Fibroblast of skin of back (primary cell): ENCODE measurements around the gene SETBP1.

Experiments
- DNase-seq: peaks from one replicate; pipeline ENCODE4 v3.0.0-alpha.2; 2013

Gene SETBP1

GRCh38 chr18:44842588-44843412 is 162.1 kb downstream of the SETBP1 start:
- DNase-seq, result no peak

GRCh38 chr18:44844486-44844885 is 163.8 kb downstream of the SETBP1 start:
- no peak for DNase-seq

GRCh38 chr18:44846450-44846849 is 165.8 kb downstream of the SETBP1 start:
- no peak for DNase-seq

GRCh38 chr18:44848644-44849335 is 168.1 kb downstream of the SETBP1 start:
- DNase-seq, result no peak

GRCh38 chr18:44849361-44849760 is 168.7 kb downstream of the SETBP1 start:
- DNase-seq, result no peak

GRCh38 chr18:44850001-44850400 is 169.3 kb downstream of the SETBP1 start:
- DNase-seq, result peak; percentile 35

- DNase-seq, result no peak
Observed at GRCh38 chr18:44851856-44852621, 171.4 kb downstream of the SETBP1 start.

- DNase-seq, result no peak
Observed at GRCh38 chr18:44852818-44853217, 172.1 kb downstream of the SETBP1 start.

- DNase-seq, result no peak
Observed at GRCh38 chr18:44853430-44853829, 172.7 kb downstream of the SETBP1 start.

GRCh38 chr18:44855681-44856080 is 175.0 kb downstream of the SETBP1 start:
- no peak for DNase-seq

GRCh38 chr18:44856157-44856556 is 175.5 kb downstream of the SETBP1 start:
- DNase-seq, result no peak

- no peak for DNase-seq
Observed at GRCh38 chr18:44857081-44857480, 176.4 kb downstream of the SETBP1 start.

- DNase-seq, result no peak
Observed at GRCh38 chr18:44857744-44858491, 177.2 kb downstream of the SETBP1 start.

- DNase-seq, result peak; percentile 27
Observed at GRCh38 chr18:44859263-44859662, 178.6 kb downstream of the SETBP1 start.

GRCh38 chr18:44859751-44860439 is 179.2 kb downstream of the SETBP1 start:
- DNase-seq, result no peak

- DNase-seq, result no peak
Observed at GRCh38 chr18:44862112-44862511, 181.4 kb downstream of the SETBP1 start.

GRCh38 chr18:44866103-44866502 is 185.4 kb downstream of the SETBP1 start:
- no peak for DNase-seq

- no peak for DNase-seq
Observed at GRCh38 chr18:44869533-44869932, 188.8 kb downstream of the SETBP1 start.

- DNase-seq, result no peak
Observed at GRCh38 chr18:44870631-44871502, 190.2 kb downstream of the SETBP1 start.

- DNase-seq, result no peak
Observed at GRCh38 chr18:44871771-44872170, 191.1 kb downstream of the SETBP1 start.

- DNase-seq, result no peak
Observed at GRCh38 chr18:44876024-44876423, 195.3 kb downstream of the SETBP1 start.
